ENCODE measurements around the gene ANKRD11. TPM values are rescaled to one million over a fixed set of nuclear protein-coding genes. Genes with fewer than 3 reads are reported as not detected.

Gene ANKRD11
- total and polyA plus RNA-seq, 3 experiments from 2014 or later: 39.8 to 150 (median 130) TPM

- no peaks in the 10 kb centered on the region for H3K27me3 ChIP-seq (ENCODE audit: insufficient read depth, low read length, poor library complexity, severe bottlenecking)
- no peak overlapping the region for H3K4me3 Mint-ChIP-seq
- POLR2A ChIA-PET: interaction anchor here (1.1 kb wide), 1 partner anchor 28 kb away, joined by 3 read pairs; no protein-coding TSS in a partner anchor
- CTCF ChIA-PET: interaction anchor here (1.1 to 2.1 kb wide), 12 partner anchors 8 to 551 kb away, joined by 3 to 10 read pairs (median 4); partner anchors contain the start of genes SPG7 and ZNF778
- no peaks in the 10 kb centered on the region for H3K9me3 Mint-ChIP-seq
- no peaks in the 10 kb centered on the region for H3K4me1 ChIP-seq (ENCODE audit: insufficient read depth, low read length)
- H3K27ac ChIP-seq (ENCODE audit: low read depth, low read length): no peak overlapping the region
- peaks cover 9 to 20% (median 15%) of the 10 kb centered on the region in 3 donors for H3K4me1 Mint-ChIP-seq
- peak overlapping the region in 1 of 8 donors; percentile 41 for H3K27ac Mint-ChIP-seq
- peaks cover 56% of the 10 kb centered on the region for H3K36me3 ChIP-seq (ENCODE audit: insufficient read depth, low read length)
- H3K9me3 ChIP-seq (ENCODE audit: low read length): no peaks in the 10 kb centered on the region
- DNase-seq: no peak
- H3K27me3 Mint-ChIP-seq: peaks cover 0 to 1% of the 10 kb centered on the region in 2 donors
- H3K36me3 Mint-ChIP-seq: peaks cover 0 to 55% (median 2%) of the 10 kb centered on the region in 3 donors
- H3K4me3 ChIP-seq (ENCODE audit: low read length): no peak overlapping the region
Observed at GRCh38 chr16:89288577-89288844, 201.8 kb downstream of the ANKRD11 start.

DNA sequence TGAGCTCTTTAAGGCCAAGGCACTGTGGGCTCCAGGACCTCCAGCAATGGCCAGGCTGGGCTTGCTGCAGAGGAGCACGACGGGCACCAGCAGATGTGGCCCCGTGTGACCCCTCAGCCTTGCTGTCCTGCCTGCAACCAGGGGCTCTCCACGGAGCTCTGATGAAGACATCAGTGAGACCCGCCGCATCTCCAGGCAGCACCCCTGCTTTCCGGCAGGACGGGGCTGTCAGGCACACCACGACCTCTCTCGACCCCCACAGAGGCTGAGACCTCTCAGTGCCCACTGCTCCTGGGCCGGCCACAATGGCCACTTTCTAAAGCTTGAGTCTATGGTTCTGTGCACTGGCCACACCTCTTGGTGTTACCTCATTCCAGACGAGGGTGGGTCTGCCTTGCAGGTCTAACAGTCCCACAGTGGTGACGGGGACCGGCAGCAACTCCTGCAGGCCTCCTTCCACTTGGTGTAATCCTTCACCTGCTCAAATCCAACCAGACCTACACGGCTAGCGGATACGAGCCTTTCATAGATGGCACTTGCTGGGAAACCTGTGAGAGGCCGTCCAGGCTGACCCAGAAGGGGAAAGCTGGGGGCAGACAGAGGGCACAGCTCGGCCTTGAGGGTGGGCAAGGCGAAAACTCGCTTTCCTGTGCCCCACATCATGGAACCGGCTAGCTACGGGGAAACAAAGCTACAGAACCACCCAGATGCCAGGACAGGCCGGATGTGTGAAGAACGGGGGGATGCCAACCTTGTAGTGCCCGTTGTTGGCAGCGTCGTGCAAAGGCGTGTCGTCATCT, 202.4 kb downstream of the ANKRD11 start:
- Mint-ChIP-seq H3K4me3 (no peak overlapping the region), H3K36me3 (peaks cover 0 to 55% (median 2%) of the 10 kb centered on the region in 3 donors), H3K27me3 (peaks cover 0 to 1% of the 10 kb centered on the region in 2 donors), H3K4me1 (peaks cover 9 to 18% (median 13%) of the 10 kb centered on the region in 3 donors), H3K27ac (peak overlapping the region in 1 of 8 donors; percentile 84), H3K9me3 (no peaks in the 10 kb centered on the region)
- no peaks in the 10 kb centered on the region for H3K27me3 ChIP-seq (ENCODE audit: insufficient read depth, low read length, poor library complexity, severe bottlenecking)
- peaks cover 60% of the 10 kb centered on the region for H3K36me3 ChIP-seq (ENCODE audit: insufficient read depth, low read length)
- no peak overlapping the region for H3K4me3 ChIP-seq (ENCODE audit: low read length)
- ChIA-PET POLR2A (no interaction called here), CTCF (interaction anchor here (0.6 to 1.9 kb wide), 7 partner anchors 25 to 551 kb away, joined by 3 to 9 read pairs (median 4); partner anchors contain the start of gene SPG7)
- no peaks in the 10 kb centered on the region for H3K9me3 ChIP-seq (ENCODE audit: low read length)
- H3K4me1 ChIP-seq (ENCODE audit: insufficient read depth, low read length): no peaks in the 10 kb centered on the region
- H3K27ac ChIP-seq (ENCODE audit: low read depth, low read length): no peak overlapping the region
- DNase-seq: no peak

GRCh38 chr16:89286096-89286495, 204.3 kb downstream of the ANKRD11 start:
- Histone ChIP-seq H3K27me3 (ENCODE audit: insufficient read depth, low read length, poor library complexity, severe bottlenecking) (no peaks in the 10 kb centered on the region), H3K4me1 (ENCODE audit: insufficient read depth, low read length) (no peaks in the 10 kb centered on the region), H3K4me3 (ENCODE audit: low read length) (no peak overlapping the region), H3K9me3 (ENCODE audit: low read length) (no peaks in the 10 kb centered on the region), H3K36me3 (ENCODE audit: insufficient read depth, low read length) (peaks cover 60% of the 10 kb centered on the region), H3K27ac (ENCODE audit: low read depth, low read length) (no peak overlapping the region)
- DNase-seq: no peak
- Mint-ChIP-seq H3K4me1 (peaks cover 5% of the 10 kb centered on the region in 3 donors), H3K27me3 (peaks cover 0 to 1% of the 10 kb centered on the region in 2 donors), H3K36me3 (peaks cover 0 to 44% (median 2%) of the 10 kb centered on the region in 3 donors), H3K9me3 (no peaks in the 10 kb centered on the region), H3K4me3 (peak overlapping the region in 1 of 7 donors; percentile 48), H3K27ac (peak overlapping the region in 1 of 8 donors; percentile 58)
- CTCF ChIA-PET: interaction anchor here (1.1 to 1.2 kb wide), 2 partner anchors 221 to 223 kb away, joined by 3 read pairs; no protein-coding TSS in a partner anchor
- POLR2A ChIA-PET: no interaction called here

GRCh38 chr16:89285381-89285780, 205.0 kb downstream of the ANKRD11 start:
- ChIA-PET CTCF (interaction anchor here (1.1 to 1.4 kb wide), 3 partner anchors 45 to 224 kb away, joined by 3 read pairs; no protein-coding TSS in a partner anchor), POLR2A (no interaction called here)
- Mint-ChIP-seq H3K9me3 (no peaks in the 10 kb centered on the region), H3K27me3 (peaks cover 0 to 4% of the 10 kb centered on the region in 2 donors), H3K27ac (no peak overlapping the region), H3K36me3 (peaks cover 0 to 44% (median 2%) of the 10 kb centered on the region in 3 donors), H3K4me1 (peaks cover 4 to 5% (median 5%) of the 10 kb centered on the region in 3 donors), H3K4me3 (no peak overlapping the region)
- Histone ChIP-seq H3K9me3 (ENCODE audit: low read length) (no peaks in the 10 kb centered on the region), H3K27ac (ENCODE audit: low read depth, low read length) (no peak overlapping the region), H3K4me1 (ENCODE audit: insufficient read depth, low read length) (no peaks in the 10 kb centered on the region), H3K4me3 (ENCODE audit: low read length) (no peak overlapping the region), H3K36me3 (ENCODE audit: insufficient read depth, low read length) (peaks cover 60% of the 10 kb centered on the region), H3K27me3 (ENCODE audit: insufficient read depth, low read length, poor library complexity, severe bottlenecking) (no peaks in the 10 kb centered on the region)
- peak in 1 of 5 donors; percentile 47 for DNase-seq

GRCh38 chr16:89283449-89283848, 206.9 kb downstream of the ANKRD11 start:
- no peaks in the 10 kb centered on the region for H3K4me1 ChIP-seq (ENCODE audit: insufficient read depth, low read length)
- CTCF ChIA-PET: no interaction called here
- H3K9me3 ChIP-seq (ENCODE audit: low read length): no peaks in the 10 kb centered on the region
- H3K36me3 ChIP-seq (ENCODE audit: insufficient read depth, low read length): peaks cover 52% of the 10 kb centered on the region
- peaks cover 0 to 4% of the 10 kb centered on the region in 2 donors for H3K27me3 Mint-ChIP-seq
- H3K9me3 Mint-ChIP-seq: no peaks in the 10 kb centered on the region
- H3K4me1 Mint-ChIP-seq: no peaks in the 10 kb centered on the region
- H3K27ac Mint-ChIP-seq: no peak overlapping the region
- POLR2A ChIA-PET: no interaction called here
- H3K4me3 Mint-ChIP-seq: no peak overlapping the region
- H3K36me3 Mint-ChIP-seq: peaks cover 0 to 35% (median 2%) of the 10 kb centered on the region in 3 donors
- H3K27ac ChIP-seq (ENCODE audit: low read depth, low read length): no peak overlapping the region
- no peak overlapping the region for H3K4me3 ChIP-seq (ENCODE audit: low read length)
- H3K27me3 ChIP-seq (ENCODE audit: insufficient read depth, low read length, poor library complexity, severe bottlenecking): no peaks in the 10 kb centered on the region
- no peak for DNase-seq

GRCh38 chr16:89282523-89282922, 207.8 kb downstream of the ANKRD11 start:
- peaks cover 0 to 4% of the 10 kb centered on the region in 2 donors for H3K27me3 Mint-ChIP-seq
- Histone ChIP-seq H3K9me3 (ENCODE audit: low read length) (no peaks in the 10 kb centered on the region), H3K4me3 (ENCODE audit: low read length) (no peak overlapping the region), H3K36me3 (ENCODE audit: insufficient read depth, low read length) (peaks cover 44% of the 10 kb centered on the region), H3K27me3 (ENCODE audit: insufficient read depth, low read length, poor library complexity, severe bottlenecking) (no peaks in the 10 kb centered on the region), H3K27ac (ENCODE audit: low read depth, low read length) (no peak overlapping the region), H3K4me1 (ENCODE audit: insufficient read depth, low read length) (no peaks in the 10 kb centered on the region)
- no peaks in the 10 kb centered on the region for H3K4me1 Mint-ChIP-seq
- DNase-seq: no peak
- H3K36me3 Mint-ChIP-seq: peaks cover 0 to 32% (median 2%) of the 10 kb centered on the region in 3 donors
- H3K9me3 Mint-ChIP-seq: no peaks in the 10 kb centered on the region
- CTCF ChIA-PET: no interaction called here
- POLR2A ChIA-PET: no interaction called here
- no peak overlapping the region for H3K27ac Mint-ChIP-seq
- no peak overlapping the region for H3K4me3 Mint-ChIP-seq

DNA sequence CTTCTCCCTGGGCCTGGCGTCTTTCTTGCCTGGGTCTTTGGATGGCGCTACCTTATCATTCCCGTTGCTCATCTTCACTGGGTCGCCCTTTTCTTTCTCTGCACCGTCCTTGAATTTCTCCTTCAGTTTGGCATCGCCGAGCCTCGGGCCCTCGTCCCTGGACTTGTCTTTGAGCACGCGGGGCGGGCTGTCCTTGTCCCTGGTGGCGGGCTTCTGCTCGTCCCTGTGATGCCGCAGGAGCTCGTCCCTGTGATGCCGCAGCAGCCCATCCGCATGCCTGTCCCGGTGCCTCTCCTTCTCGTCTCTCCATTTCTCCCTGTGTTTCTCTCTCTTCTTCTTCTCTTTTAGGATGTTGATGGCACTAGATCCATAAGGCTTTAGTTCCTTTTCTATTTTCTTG, 208.5 kb downstream of the ANKRD11 start:
- POLR2A ChIA-PET: no interaction called here

DNA sequence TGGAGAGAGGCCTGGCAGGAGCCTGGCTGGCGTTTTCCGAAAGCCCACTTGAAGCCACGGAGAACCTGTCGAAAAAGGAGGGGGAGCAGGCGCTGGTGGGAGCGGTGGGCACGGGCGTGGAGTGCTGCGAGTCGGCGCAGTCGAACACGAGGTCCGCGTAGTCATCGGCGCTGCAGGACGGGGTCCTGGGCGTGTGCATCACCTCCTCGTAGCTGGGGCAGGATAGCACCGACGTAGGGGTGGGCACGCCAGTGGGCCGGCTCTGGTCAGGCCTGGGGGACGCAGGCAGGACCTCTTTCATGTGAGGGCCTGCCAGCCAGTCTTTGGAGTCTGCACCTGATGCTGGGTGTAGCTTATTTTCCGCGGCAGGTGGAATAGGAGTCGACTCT, 209.2 kb downstream of the ANKRD11 start:
- peaks cover 0 to 30% (median 0%) of the 10 kb centered on the region in 3 donors for H3K36me3 Mint-ChIP-seq
- ChIA-PET POLR2A (no interaction called here), CTCF (interaction anchor here (1.5 to 2.4 kb wide), 2 partner anchors 8 to 228 kb away, joined by 3 to 10 read pairs; partner anchors contain the start of gene SPG7)
- peaks cover 0 to 4% (median 3%) of the 10 kb centered on the region in 3 donors for H3K4me1 Mint-ChIP-seq
- H3K27me3 ChIP-seq (ENCODE audit: insufficient read depth, low read length, poor library complexity, severe bottlenecking): no peaks in the 10 kb centered on the region
- peaks cover 0 to 4% of the 10 kb centered on the region in 2 donors for H3K27me3 Mint-ChIP-seq
- H3K36me3 ChIP-seq (ENCODE audit: insufficient read depth, low read length): peaks cover 31% of the 10 kb centered on the region
- no peak overlapping the region for H3K4me3 ChIP-seq (ENCODE audit: low read length)
- H3K9me3 ChIP-seq (ENCODE audit: low read length): no peaks in the 10 kb centered on the region
- H3K4me3 Mint-ChIP-seq: peak overlapping the region in 1 of 7 donors; percentile 13
- H3K9me3 Mint-ChIP-seq: no peaks in the 10 kb centered on the region
- H3K4me1 ChIP-seq (ENCODE audit: insufficient read depth, low read length): no peaks in the 10 kb centered on the region
- H3K27ac Mint-ChIP-seq: no peak overlapping the region
- peak in 1 of 5 donors; percentile 40 for DNase-seq
- H3K27ac ChIP-seq (ENCODE audit: low read depth, low read length): no peak overlapping the region

More for the DNA sequence above, 208.5 kb downstream of the ANKRD11 start:
- Mint-ChIP-seq H3K9me3 (no peaks in the 10 kb centered on the region), H3K4me1 (peaks cover 0 to 4% (median 3%) of the 10 kb centered on the region in 3 donors), H3K36me3 (peaks cover 0 to 32% (median 0%) of the 10 kb centered on the region in 3 donors), H3K4me3 (no peak overlapping the region), H3K27me3 (peaks cover 0 to 4% of the 10 kb centered on the region in 2 donors), H3K27ac (no peak overlapping the region)
- Histone ChIP-seq H3K27ac (ENCODE audit: low read depth, low read length) (no peak overlapping the region), H3K36me3 (ENCODE audit: insufficient read depth, low read length) (peaks cover 37% of the 10 kb centered on the region), H3K9me3 (ENCODE audit: low read length) (no peaks in the 10 kb centered on the region), H3K4me3 (ENCODE audit: low read length) (no peak overlapping the region), H3K4me1 (ENCODE audit: insufficient read depth, low read length) (no peaks in the 10 kb centered on the region), H3K27me3 (ENCODE audit: insufficient read depth, low read length, poor library complexity, severe bottlenecking) (no peaks in the 10 kb centered on the region)
- CTCF ChIA-PET: interaction anchor here (1.5 to 2.4 kb wide), 2 partner anchors 8 to 227 kb away, joined by 3 to 10 read pairs; partner anchors contain the start of gene SPG7
- DNase-seq: no peak
